NCI-H774 (cell line): ENCODE results near the gene A2ML1.
"Not testable (repeated sequence)": the region's sequence is repeated elsewhere in the genome, so short reads cannot be mapped to it uniquely, and the experiment has no call there.

Source experiments
- DNase-seq: peaks from one replicate; lab custom pipeline; 2025; lab: John Stamatoyannopoulos, UW

Gene A2ML1

DNA sequence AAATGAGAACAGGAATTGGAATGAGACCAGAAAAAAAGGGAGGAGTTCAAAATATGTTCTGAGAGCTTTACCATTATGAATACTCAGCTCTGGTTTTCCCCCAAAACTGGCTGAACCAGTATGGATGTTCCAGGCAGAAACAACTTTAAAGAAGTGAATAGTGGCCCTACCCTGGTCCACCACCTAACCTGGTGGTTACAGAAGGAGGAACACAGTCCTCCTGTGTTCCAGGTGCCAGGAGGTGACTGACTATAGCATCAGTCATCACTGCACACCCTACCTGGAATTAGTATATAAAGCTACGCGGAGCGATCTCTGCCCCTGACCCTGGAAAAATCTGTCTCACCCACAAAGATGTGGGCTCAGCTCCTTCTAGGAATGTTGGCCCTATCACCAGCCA is at the start of gene A2ML1:
A2ML1 (plus strand) TSS at position 324 of the 400 bp plus-strand sequence; CDS start at position 355, 31 bp downstream.
- no peak for DNase-seq

DNA sequence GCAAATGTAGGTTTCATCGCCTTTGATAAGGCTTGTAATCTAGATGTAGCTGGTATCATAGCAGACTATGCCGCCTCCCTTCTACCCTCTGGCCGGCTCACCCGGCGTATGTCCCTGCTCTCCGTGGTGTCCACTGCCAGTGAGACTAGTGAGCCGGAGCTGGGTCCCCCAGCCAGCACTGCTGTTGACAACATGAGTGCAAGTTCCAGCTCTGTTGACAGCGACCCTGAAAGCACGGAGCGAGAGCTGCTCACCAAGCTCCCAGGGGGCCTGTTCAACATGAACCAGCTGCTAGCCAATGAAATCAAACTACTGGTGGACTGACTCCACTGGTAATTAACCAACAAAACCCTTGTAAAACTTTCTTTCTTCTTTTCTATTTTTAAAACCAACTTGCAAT is 49.0 kb upstream of the A2ML1 start:
- no peak for DNase-seq

DNA sequence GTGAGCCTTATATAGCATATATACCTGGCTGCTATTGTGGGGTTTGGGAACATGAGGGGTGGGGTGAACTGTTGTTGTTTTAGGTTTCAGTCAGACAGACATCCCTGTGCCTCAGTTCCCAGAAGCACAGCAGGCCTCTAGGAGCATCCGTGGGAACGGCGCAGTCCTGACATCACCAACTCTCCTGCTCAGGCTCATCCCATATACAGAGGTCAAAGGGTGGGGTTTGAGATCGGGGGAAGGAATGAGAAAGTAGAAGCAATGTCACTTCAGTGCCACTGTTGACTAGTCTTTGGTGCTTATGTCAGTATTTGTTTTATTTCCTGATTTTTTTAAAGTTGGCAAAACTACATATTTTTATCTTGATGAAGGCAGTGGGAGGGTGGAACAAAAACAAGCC is 43.1 kb upstream of the A2ML1 start:
- DNase-seq, result no peak

DNA sequence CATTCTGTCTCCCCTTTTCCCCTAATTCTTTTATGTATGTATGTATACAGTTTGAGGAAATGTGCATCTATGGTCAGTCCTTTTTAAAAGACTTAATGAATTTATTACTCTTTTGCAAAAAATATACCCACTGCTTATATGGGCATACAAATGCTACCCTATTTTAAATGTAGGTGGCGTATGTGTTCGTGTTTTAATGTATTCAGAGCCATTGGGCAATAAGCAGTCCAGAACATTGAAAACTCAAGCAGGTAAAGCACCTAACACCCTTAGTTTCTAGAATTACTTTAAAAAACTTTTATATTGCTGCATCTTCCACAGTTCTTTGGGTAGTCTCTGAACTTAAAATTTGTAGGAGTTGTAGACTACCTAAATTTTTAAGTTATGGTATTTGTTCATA is 42.6 kb upstream of the A2ML1 start:
- no peak for DNase-seq

DNA sequence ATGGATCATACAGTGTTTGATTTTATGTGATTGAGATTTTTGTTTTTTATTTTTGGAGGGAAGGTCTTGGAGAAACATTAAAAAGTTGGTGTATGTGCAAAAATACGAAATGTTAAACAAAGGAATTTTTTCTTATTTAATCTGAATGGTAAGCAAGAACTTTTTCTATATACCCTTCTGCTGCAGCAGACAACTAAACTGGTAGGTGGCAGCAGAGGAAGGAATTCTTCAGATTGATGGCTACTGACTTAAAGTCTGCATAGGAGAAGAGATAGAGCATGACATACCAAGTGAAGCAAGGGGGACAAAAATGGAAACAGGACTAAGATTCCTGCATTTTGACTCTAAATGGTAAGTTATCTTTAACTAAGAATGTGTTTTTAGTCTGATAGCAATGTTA is 42.0 kb upstream of the A2ML1 start:
- DNase-seq, result no peak

DNA sequence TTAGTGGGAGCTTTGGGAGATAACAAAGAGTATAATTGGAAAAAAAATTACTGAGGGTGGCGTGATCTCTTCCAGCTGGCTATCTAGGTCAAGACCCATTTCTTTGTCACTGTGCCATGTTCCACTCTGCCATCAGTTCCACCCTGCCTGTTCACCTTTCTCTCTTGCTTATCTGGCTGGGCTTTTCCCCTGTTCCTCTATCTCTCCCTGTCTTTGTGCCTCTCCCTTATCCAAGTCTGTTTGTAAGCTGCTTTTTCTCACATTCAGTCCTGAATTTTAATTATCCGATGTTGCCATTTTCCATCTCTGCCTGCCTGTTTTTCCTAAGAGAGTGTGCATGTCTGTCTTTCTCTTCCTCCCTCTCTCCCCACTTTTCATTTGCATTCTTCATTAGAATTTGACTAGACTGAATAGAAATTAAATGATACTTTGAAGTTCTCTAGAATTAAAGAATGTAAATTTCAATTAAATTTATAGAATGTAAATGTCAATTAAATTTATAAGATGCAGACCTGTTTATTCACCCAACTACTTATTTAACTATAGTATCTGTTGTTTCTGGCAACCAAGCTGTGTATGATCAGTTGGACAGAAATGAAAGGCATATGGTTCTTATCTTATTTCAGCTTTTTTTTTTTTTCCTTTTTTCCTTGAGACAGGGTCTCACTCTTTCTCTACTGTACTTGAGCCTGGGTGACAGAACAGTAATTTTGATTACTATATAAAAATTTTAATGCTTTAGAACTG is 40.9 kb upstream of the A2ML1 start:
- no peak for DNase-seq

DNA sequence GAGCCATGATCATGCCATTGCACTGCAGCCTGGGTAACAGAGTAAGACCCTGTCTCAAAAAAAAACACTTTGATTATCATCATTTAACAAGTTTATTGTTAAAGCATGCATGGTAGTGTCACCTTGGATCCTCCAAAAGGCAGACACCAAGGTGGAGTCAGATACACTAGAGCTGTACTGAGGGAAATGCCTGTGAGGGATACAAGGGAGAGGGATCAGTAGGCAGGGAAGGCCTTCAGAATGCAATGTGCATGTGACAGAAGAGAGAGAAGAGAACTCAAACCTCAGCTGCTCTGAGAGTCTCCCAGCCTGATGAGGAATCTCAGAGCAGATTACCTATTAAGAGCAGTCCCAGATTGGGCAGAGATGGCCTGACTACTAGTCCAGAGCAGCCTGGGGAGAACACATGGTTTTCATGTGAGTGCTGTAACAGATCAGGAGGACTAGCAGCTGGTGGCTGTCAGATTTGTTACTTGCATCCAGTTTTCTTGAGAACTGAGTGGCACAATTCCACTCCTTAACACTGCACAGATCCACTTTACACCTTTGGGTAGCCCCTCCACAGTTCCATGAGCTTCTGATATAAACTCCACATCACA is 38.0 kb upstream of the A2ML1 start:
- no peak for DNase-seq

DNA sequence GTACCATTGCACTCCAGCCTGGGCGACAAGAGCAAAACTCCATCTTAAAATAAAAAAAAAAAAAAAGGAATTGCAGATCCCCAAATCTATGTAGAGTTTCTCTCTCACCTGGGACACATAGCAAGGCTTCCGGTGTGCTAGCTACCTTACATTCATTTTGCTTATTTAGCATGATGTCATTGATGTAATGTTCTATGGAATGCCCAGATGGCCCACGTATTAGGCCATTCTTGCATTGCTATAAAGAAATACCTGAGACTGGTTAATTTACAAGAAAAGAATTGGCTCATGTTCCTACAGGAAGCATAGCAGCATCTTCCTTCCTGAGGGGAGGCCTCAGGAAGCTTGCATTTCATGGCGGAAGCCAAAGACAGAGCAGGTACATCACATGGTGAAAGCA is 36.9 kb upstream of the A2ML1 start:
- DNase-seq, result no peak

DNA sequence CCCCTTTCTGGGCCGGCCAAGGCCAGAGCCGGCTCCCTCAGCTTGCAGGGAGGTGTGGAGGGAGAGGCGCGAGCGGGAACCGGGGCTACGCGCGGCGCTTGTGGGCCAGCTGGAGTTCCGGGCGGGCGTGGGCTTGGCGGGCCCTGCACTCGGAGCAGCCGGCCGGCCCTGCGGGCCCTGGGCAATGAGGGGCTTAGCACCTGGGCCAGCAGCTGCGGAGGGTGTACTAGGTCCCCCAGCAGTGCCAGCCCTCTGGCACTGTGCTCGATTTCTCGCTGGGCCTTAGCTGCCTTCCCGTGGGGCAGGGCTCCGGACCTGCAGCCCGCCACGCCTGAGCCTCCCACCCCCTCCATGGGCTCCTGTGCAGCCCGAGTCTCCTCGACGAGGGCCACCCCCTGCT is 35.2 kb upstream of the A2ML1 start:
- DNase-seq, result not testable (repeated sequence)

DNA sequence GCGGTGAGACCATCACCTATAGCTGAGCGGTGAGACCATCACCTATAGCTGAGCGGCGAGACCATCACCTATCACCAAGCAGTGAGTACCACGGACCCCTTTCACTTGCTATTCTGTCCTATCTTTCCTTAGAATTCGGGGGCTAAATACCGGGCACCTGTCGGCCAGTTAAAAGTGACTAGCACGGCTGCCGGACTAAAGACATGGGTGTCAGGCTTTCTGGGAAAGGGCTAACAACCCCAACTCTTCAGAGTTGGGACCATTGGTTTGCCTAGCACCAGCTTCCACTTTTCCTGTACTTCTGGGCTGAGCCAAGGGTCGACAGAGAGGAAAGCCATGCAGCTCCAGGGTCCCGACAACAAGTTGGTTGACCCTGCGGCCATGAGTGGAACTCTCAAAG is 33.7 kb upstream of the A2ML1 start:
- not testable (repeated sequence) for DNase-seq

DNA sequence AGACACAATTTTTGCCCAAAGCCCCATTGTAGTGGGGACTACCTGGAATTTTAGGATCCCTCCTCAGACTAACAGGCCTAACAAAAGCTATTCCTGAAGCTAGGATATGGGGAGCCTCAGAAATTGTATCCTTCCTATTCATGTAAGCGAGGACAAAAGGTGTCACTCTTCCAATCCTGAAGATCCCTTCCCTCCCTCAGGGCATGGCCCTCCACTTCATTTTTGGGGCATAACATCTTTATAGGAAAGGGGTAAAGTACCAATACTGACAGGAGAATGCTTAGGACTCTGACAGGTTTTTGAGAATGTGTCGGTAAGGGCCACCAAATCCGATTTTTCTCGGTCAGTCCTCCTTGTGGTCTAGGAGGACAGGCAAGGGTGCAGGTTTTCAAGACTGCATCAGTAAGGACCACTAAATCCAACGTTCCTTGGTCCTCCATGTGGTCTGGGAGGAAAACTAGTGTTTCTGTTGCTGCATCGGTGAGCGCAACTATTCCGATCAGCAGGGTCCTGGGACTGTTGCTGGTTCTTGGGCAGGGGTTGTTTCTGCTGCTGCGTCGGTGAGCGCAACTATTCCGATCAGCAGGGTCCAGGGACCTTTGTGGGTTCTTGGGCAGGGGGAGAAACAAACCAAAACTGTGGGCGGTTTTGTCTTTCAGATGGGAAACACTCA is 32.9 kb upstream of the A2ML1 start:
- not testable (repeated sequence) for DNase-seq

DNA sequence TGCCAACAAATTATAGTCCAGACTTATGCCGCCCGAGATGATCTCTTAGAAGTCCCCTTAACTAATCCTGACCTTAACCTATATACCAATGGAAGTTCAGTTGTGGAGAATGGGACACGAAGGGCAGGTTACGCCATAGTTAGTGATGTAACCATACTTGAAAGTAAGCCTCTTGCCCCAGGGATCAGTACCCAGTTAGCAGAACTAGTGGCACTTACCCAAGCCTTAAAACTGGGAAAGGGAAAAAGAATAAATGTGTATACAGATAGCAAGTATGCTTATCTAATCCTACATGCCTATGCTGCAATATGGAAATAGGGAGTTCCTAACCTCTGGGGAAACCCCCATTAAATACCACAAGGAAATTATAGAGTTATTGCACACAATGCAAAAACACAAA is 29.2 kb upstream of the A2ML1 start:
- not testable (repeated sequence) for DNase-seq

DNA sequence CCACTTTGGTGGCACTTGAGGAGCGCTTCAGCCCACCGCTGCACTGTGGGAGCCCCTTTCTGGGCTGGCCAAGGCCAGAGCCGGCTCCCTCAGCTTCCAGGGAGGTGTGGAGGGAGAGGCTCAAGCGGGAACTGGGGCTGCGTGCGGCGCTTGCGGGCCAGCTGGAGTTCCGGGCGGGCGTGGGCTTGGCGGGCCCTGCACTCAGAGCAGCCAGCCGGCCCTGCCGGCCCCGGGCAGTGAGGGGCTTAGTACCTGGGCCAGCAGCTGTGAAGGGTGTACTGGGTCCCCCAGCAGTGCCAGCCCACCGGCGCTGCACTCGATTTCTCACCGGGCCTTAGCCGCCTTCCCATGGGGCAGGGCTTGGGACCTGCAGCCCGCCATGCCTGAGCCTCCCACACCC is 27.8 kb upstream of the A2ML1 start:
- not testable (repeated sequence) for DNase-seq

DNA sequence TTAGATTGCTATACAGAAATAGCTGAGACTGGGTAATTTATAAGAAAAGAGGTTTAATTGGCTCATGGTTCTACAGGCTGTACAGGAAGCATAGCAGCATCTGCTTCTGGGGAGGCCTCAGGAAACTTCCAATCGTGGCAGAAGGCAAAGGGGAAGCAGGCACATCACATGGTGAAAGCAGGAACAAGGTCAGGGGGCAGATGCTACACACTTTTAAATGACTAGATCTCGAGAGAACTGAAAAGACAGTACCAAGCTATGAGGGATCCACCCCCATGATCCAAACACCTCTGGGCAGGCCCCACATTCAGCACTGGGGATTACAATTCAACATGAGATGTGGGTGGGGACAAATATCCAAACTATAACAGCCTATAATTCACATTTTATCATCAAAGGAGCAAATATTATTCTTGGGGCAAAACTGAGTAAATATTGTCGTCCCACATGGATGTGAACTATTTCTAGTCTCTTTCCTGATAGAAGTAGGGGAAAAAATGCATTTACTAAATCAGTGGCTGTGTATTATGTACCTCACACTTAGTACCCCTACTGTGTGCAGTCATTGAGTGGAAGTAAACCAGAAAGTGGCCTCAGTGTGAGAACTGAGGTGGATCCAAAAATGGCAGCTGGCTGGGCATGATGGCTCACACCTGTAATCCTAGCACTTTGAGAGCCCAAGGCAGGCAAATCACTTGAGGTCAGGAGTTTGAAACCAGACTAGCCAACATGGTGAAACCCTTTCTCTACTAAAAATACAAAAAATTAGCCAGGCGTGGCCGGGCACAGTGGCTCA is 25.4 kb upstream of the A2ML1 start:
- no peak for DNase-seq

DNA sequence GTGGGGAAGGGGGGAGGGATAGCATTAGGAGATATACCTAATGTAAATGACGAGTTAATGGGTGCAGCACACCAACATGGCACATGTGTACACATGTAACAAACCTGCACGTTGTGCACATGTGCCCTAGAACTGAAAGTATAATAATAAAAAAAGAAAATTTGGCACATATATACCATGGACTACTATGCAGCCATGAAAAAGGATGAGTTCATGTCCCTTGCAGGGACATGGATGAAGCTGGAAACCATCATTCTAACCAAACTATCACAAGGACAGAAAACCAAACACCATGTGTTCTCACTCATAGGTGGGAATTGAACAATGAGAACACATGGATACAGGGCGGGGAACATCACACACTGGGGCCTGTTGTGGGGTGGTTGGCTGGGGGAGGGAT is 21.2 kb upstream of the A2ML1 start:
- not testable (repeated sequence) for DNase-seq

DNA sequence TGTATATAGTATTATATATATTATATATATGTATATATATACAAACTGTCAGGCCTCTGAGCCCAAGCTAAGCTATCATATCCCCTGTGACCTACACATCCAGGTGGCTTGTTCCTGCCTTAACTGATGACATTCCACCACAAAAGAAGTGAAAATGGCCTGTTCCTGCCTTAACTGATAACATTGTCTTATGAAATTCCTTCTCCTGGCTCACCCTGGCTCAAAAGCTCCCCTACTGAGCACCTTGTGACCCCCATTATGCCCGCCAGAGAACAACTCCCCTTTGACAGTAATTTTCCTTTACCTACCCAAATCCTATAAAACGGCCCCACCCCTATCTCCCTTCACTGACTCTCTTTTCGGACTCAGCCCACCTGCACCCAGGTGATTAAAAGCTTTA is 17.6 kb upstream of the A2ML1 start:
- not testable (repeated sequence) for DNase-seq

DNA sequence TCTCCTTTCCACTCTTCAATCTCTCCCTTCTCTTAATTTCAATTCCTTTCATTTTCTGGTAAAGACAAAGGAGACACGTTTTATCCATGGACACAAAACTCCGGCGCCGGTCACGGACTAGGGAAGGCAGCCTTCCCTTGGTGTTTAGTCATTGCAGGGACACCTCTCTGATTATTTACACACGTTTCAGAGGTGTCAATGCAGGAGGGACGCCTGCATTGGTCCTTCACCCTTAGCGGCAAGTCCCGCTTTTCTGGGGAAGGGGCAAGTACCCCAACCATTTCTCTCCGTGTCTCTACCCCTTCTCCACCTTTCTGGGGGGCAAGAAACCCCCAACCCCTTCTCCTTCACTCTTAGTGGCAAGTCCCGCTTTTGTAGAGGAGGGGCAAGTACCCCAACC is 16.9 kb upstream of the A2ML1 start:
- DNase-seq, result not testable (repeated sequence)

DNA sequence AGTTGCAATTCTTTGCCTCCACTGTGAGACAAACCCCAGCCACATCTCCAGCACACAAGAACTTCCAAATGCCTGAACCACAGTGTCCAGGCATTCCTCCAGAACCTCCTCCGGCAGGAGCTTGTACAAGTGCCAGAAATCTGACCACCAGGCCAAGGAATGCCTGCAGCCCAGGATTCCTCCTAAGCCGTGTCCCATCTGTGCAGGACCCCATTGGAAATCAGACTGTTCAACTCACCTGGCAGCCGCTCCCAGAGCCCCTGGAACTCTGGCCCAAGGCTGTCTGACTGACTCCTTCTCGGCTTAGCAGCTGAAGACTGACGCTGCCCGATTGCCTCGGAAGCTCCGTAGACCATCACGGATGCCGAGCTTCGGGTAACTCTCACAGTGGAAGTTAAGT is 15.3 kb upstream of the A2ML1 start:
- DNase-seq, result not testable (repeated sequence)

DNA sequence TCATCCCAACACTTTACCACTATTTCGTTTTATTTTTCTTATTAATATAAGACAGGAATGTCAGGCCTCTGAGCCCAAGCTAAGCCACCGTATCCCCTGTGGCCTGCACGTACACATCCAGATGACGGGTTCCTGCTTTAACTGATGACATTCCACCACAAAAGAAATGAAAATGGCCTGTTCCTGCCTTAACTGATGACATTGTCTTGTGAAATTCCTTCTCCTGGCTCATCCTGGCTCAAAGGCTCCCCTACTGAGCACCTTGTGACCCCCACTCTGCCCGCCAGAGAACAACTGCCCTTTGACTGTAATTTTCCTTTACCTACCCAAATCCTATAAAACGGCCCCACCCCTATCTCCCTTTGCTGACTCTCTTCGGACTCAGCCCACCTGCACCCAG is 12.3 kb upstream of the A2ML1 start:
- not testable (repeated sequence) for DNase-seq

DNA sequence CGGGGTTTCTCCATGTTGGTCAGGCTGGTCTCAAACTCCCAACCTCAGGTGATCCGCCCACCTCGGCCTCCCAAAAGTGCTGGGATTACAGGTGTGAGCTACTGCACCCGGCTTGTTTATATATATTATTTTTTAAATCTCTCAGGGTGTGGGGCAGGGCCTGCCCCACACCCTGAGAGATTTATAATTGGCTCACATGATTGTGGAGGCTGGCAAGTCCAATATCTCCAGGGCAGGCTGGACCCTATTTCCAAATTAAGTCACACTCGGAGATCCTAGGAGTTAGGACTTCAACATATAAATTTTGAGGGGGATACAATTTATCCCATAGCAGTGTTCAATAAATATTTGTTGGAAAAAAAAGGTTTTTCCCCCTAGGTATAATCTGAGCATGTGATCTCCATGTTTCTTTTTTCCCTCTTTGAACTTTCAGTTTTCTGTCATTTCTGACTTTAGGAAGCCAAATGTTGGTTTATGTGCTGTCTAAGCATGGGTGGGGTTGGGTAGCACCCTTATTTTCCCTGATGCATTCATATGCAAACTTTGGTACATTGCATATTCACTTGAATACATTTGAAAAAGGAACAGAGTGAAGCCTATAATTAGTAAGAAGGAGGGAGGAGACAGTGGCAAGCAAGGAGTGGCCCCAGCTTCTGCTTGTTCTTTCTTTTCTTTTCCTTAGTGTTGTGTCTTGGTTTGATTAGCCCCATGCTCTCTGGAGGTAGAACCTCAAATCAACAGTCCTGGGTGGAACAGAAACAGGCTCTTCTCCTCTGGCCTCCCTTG is 8.7 kb upstream of the A2ML1 start:
- no peak for DNase-seq

DNA sequence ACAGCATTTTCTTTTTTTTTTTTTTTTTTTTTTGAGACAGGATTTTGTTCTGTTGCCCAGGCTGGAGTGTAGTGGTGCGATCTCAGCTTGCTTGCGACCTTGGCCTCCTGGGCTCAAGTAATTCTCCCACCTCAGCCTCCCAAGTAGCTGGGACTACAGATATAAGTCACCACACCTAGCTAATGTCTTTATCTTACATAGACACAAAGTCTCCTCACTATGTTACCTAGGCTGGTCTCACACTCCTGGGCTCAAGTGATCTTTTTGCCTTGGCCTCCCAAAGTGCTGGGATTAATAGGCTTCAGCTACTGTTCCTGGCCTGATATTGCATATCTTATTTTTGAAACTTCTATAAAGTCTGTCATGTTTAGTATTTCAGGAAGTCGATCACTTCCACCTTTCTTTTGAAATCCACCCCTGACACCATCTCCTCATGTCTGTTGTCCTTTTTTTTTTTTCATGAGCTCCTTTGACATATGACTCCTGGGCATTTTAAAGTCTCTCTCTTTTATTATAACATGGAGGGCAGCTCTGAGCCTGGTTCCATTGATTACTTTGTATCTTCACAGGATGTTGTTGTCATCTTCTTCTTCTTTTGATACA is 5.9 kb upstream of the A2ML1 start:
- no peak for DNase-seq
